ENCODE measurements around the gene TAF15.

TAF15 gene

GRCh38 chr17:35775583-35775982 lies 33.7 kb upstream of the TAF15 start:
- no peak for TF ChIP-seq FOXP2 (optimal IDR thresholded peaks at IDR 0.05; ENCODE audit: control extremely low read depth, extremely low read length, insufficient read depth)
- TF ChIP-seq EZH2 (IDR thresholded peaks at IDR 0.05) = no peak
- TF ChIP-seq POLR2AphosphoS5 (IDR thresholded peaks at IDR 0.05; ENCODE audit: borderline replicate concordance, low read depth, low read length) = no peak
- no peak for DNase-seq (ENCODE audit: low read depth, low spot score)
- Histone ChIP-seq H3K27ac (no peak overlapping the region), H3K9me3 (ENCODE audit: low read depth, low read length) (no peaks in the 10 kb centered on the region), H3K36me3 (ENCODE audit: insufficient read depth, low read length) (no peaks in the 10 kb centered on the region), H3K4me3 (no peak overlapping the region), H3K9ac (ENCODE audit: insufficient read length) (no peak overlapping the region)

- no peak for DNase-seq (ENCODE audit: low read depth, low spot score)
- Histone ChIP-seq H3K36me3 (ENCODE audit: insufficient read depth, low read length) (no peaks in the 10 kb centered on the region), H3K9ac (ENCODE audit: insufficient read length) (peak overlapping the region; percentile 21), H3K4me3 (peak overlapping the region; percentile 35; the same call in 1 of the 2 replicates), H3K27ac (peak overlapping the region; percentile 46; the same call in 1 of the 2 replicates), H3K9me3 (ENCODE audit: low read depth, low read length) (no peaks in the 10 kb centered on the region)
- TF ChIP-seq EZH2 (IDR thresholded peaks at IDR 0.05) = no peak
- TF ChIP-seq FOXP2 (optimal IDR thresholded peaks at IDR 0.05; ENCODE audit: control extremely low read depth, extremely low read length, insufficient read depth) = no peak
- TF ChIP-seq POLR2AphosphoS5 (IDR thresholded peaks at IDR 0.05; ENCODE audit: borderline replicate concordance, low read depth, low read length) = no peak
Measured at GRCh38 chr17:35778641-35779196, 30.6 kb upstream of the TAF15 start.

- Histone ChIP-seq H3K4me3 (no peak overlapping the region), H3K36me3 (ENCODE audit: insufficient read depth, low read length) (no peaks in the 10 kb centered on the region), H3K9me3 (ENCODE audit: low read depth, low read length) (no peaks in the 10 kb centered on the region), H3K9ac (ENCODE audit: insufficient read length) (no peak overlapping the region), H3K27ac (no peak overlapping the region)
- TF ChIP-seq FOXP2 (optimal IDR thresholded peaks at IDR 0.05; ENCODE audit: control extremely low read depth, extremely low read length, insufficient read depth) = no peak
- no peak for DNase-seq (ENCODE audit: low read depth, low spot score)
Measured at GRCh38 chr17:35780950-35781349, 28.3 kb upstream of the TAF15 start.

- Histone ChIP-seq H3K36me3 (ENCODE audit: insufficient read depth, low read length) (no peaks in the 10 kb centered on the region), H3K9me3 (ENCODE audit: low read depth, low read length) (no peaks in the 10 kb centered on the region), H3K9ac (ENCODE audit: insufficient read length) (no peak overlapping the region), H3K4me3 (no peak overlapping the region), H3K27ac (no peak overlapping the region)
- no peak for DNase-seq (ENCODE audit: low read depth, low spot score)
- TF ChIP-seq EZH2 (IDR thresholded peaks at IDR 0.05) (no peak), POLR2AphosphoS5 (IDR thresholded peaks at IDR 0.05; ENCODE audit: borderline replicate concordance, low read depth, low read length) (no peak), FOXP2 (optimal IDR thresholded peaks at IDR 0.05; ENCODE audit: control extremely low read depth, extremely low read length, insufficient read depth) (no peak)
Measured at GRCh38 chr17:35784895-35785294, 24.4 kb upstream of the TAF15 start.

GRCh38 chr17:35786941-35787432 lies 22.3 kb upstream of the TAF15 start:
- TF ChIP-seq POLR2AphosphoS5 (IDR thresholded peaks at IDR 0.05; ENCODE audit: borderline replicate concordance, low read depth, low read length) (no peak), EZH2 (IDR thresholded peaks at IDR 0.05) (no peak), FOXP2 (optimal IDR thresholded peaks at IDR 0.05; ENCODE audit: control extremely low read depth, extremely low read length, insufficient read depth) (no peak)
- no peak for DNase-seq (ENCODE audit: low read depth, low spot score)
- Histone ChIP-seq H3K9me3 (ENCODE audit: low read depth, low read length) (no peaks in the 10 kb centered on the region), H3K9ac (ENCODE audit: insufficient read length) (no peak overlapping the region), H3K36me3 (ENCODE audit: insufficient read depth, low read length) (no peaks in the 10 kb centered on the region), H3K27ac (no peak overlapping the region), H3K4me3 (no peak overlapping the region)

- Histone ChIP-seq H3K9me3 (ENCODE audit: low read depth, low read length) (no peaks in the 10 kb centered on the region), H3K27ac (no peak overlapping the region), H3K4me3 (no peak overlapping the region), H3K9ac (ENCODE audit: insufficient read length) (no peak overlapping the region), H3K36me3 (ENCODE audit: insufficient read depth, low read length) (no peaks in the 10 kb centered on the region)
- no peak for TF ChIP-seq POLR2AphosphoS5 (IDR thresholded peaks at IDR 0.05; ENCODE audit: borderline replicate concordance, low read depth, low read length)
- DNase-seq (ENCODE audit: low read depth, low spot score) = no peak
Measured at GRCh38 chr17:35788477-35789368, 20.6 kb upstream of the TAF15 start.

- no peak overlapping the region for H3K27ac ChIP-seq
- no peak overlapping the region for H3K4me3 ChIP-seq
Measured at GRCh38 chr17:35790841-35791240, 18.4 kb upstream of the TAF15 start.

GRCh38 chr17:35791681-35792350 lies 17.5 kb upstream of the TAF15 start:
- Histone ChIP-seq H3K27ac (no peak overlapping the region), H3K9ac (ENCODE audit: insufficient read length) (no peak overlapping the region), H3K36me3 (ENCODE audit: insufficient read depth, low read length) (no peaks in the 10 kb centered on the region), H3K4me3 (no peak overlapping the region), H3K9me3 (ENCODE audit: low read depth, low read length) (no peaks in the 10 kb centered on the region)
- TF ChIP-seq POLR2AphosphoS5 (IDR thresholded peaks at IDR 0.05; ENCODE audit: borderline replicate concordance, low read depth, low read length) (no peak), FOXP2 (optimal IDR thresholded peaks at IDR 0.05; ENCODE audit: control extremely low read depth, extremely low read length, insufficient read depth) (no peak)
- DNase-seq (ENCODE audit: low read depth, low spot score) = no peak

More at GRCh38 chr17:35790841-35791240, 18.4 kb upstream of the TAF15 start:
- Histone ChIP-seq H3K9me3 (ENCODE audit: low read depth, low read length) (no peaks in the 10 kb centered on the region), H3K9ac (ENCODE audit: insufficient read length) (no peak overlapping the region), H3K36me3 (ENCODE audit: insufficient read depth, low read length) (no peaks in the 10 kb centered on the region)
- TF ChIP-seq FOXP2 (optimal IDR thresholded peaks at IDR 0.05; ENCODE audit: control extremely low read depth, extremely low read length, insufficient read depth) = no peak
- no peak for TF ChIP-seq EZH2 (IDR thresholded peaks at IDR 0.05)
- TF ChIP-seq POLR2AphosphoS5 (IDR thresholded peaks at IDR 0.05; ENCODE audit: borderline replicate concordance, low read depth, low read length) = no peak
- DNase-seq (ENCODE audit: low read depth, low spot score) = no peak
